ENCODE results near the gene FGD4.

The FGD4 gene

DNA sequence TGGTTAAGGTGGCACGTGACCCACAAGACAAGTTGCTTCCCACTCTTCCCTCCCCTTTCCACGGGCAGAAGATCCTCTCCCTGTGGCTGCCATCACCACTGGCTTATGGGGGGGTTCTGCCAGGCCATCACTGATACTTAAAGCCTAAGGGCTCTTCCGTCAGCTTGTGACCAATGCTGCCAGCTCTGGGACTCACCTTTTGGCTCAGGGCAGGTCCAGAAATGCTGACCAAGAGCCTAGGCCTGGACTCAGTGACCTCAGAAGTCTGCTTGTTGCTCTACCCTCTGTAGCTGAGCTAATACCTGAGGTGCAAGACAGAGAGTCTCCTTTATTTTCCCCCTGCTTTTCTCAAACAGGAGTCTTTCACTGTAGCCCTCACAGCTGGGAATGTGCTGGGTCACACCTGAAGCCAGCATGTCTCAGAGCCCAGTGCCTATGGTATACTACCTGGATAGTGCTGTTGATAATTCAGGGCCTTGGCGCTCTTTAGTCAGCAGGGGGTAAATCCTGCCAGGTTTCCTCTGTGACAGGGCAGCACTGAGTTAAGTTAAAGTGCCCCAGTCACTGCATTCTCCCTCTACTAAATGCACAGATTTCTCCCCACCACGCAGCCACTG is 19.7 kb downstream of the FGD4 start:
- no peak for DNase-seq (ENCODE audit: low read depth in 1 of 2, low spot score in 1 of 2)
- Histone ChIP-seq H3K27ac (replicated peaks) (no peak overlapping the region), H3K27me3 (ENCODE audit: insufficient read depth, poor library complexity, severe bottlenecking) (no peaks in the 10 kb centered on the region), H3K4me3 (replicated peaks; ENCODE audit: insufficient read depth, low read length) (no peak overlapping the region)
- TF ChIP-seq SPI1 (IDR thresholded peaks at IDR 0.05; ENCODE audit: borderline replicate concordance, low read depth) (no peak), POLR2AphosphoS5 (IDR thresholded peaks at IDR 0.05; ENCODE audit: low read depth) (no peak), GABPA (IDR thresholded peaks at IDR 0.05; ENCODE audit: low read depth) (no peak)
- TF ChIP-seq, protein P1, sequence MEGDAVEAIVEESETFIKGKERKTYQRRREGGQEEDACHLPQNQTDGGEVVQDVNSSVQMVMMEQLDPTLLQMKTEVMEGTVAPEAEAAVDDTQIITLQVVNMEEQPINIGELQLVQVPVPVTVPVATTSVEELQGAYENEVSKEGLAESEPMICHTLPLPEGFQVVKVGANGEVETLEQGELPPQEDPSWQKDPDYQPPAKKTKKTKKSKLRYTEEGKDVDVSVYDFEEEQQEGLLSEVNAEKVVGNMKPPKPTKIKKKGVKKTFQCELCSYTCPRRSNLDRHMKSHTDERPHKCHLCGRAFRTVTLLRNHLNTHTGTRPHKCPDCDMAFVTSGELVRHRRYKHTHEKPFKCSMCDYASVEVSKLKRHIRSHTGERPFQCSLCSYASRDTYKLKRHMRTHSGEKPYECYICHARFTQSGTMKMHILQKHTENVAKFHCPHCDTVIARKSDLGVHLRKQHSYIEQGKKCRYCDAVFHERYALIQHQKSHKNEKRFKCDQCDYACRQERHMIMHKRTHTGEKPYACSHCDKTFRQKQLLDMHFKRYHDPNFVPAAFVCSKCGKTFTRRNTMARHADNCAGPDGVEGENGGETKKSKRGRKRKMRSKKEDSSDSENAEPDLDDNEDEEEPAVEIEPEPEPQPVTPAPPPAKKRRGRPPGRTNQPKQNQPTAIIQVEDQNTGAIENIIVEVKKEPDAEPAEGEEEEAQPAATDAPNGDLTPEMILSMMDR (IDR thresholded peaks at IDR 0.05; ENCODE audit: insufficient read depth, low read length), result no peak
- TF ChIP-seq, protein P2, sequence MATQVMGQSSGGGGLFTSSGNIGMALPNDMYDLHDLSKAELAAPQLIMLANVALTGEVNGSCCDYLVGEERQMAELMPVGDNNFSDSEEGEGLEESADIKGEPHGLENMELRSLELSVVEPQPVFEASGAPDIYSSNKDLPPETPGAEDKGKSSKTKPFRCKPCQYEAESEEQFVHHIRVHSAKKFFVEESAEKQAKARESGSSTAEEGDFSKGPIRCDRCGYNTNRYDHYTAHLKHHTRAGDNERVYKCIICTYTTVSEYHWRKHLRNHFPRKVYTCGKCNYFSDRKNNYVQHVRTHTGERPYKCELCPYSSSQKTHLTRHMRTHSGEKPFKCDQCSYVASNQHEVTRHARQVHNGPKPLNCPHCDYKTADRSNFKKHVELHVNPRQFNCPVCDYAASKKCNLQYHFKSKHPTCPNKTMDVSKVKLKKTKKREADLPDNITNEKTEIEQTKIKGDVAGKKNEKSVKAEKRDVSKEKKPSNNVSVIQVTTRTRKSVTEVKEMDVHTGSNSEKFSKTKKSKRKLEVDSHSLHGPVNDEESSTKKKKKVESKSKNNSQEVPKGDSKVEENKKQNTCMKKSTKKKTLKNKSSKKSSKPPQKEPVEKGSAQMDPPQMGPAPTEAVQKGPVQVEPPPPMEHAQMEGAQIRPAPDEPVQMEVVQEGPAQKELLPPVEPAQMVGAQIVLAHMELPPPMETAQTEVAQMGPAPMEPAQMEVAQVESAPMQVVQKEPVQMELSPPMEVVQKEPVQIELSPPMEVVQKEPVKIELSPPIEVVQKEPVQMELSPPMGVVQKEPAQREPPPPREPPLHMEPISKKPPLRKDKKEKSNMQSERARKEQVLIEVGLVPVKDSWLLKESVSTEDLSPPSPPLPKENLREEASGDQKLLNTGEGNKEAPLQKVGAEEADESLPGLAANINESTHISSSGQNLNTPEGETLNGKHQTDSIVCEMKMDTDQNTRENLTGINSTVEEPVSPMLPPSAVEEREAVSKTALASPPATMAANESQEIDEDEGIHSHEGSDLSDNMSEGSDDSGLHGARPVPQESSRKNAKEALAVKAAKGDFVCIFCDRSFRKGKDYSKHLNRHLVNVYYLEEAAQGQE (IDR thresholded peaks at IDR 0.05; ENCODE audit: insufficient replicate concordance, low read depth), result no peak

DNA sequence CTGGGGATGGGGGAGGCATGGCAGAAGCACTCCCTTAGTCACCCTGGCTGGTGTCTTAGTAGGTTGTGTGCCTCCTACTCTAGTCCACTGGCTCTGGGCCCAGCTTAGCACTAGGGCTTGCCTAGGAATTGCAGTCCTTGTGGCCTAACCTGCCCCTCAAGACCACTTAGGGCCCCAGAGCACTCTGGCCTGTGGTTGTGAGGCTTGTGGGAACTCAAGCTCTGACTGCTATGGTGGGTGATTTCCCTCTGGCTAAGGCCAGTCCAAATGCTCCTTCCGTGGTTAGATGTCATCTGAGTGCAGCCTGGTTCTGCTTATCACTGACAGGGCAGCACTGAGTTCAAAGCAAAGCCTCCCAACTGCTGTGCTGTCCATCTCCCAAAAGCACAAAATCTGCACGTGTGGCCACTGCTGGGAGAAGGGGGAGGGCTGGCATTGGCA is 20.2 kb downstream of the FGD4 start:
- TF ChIP-seq, protein P2 (IDR thresholded peaks at IDR 0.05; ENCODE audit: insufficient replicate concordance, low read depth), result no peak
- TF ChIP-seq, protein P1 (IDR thresholded peaks at IDR 0.05; ENCODE audit: insufficient read depth, low read length), result no peak
- TF ChIP-seq SPI1 (IDR thresholded peaks at IDR 0.05; ENCODE audit: borderline replicate concordance, low read depth) (no peak), GABPA (IDR thresholded peaks at IDR 0.05; ENCODE audit: low read depth) (no peak), POLR2AphosphoS5 (IDR thresholded peaks at IDR 0.05; ENCODE audit: low read depth) (no peak)
- H3K27ac ChIP-seq (replicated peaks), result no peak overlapping the region
- no peaks in the 10 kb centered on the region for H3K27me3 ChIP-seq (ENCODE audit: insufficient read depth, poor library complexity, severe bottlenecking)
- no peak for DNase-seq (ENCODE audit: low read depth in 1 of 2, low spot score in 1 of 2)
- no peak overlapping the region for H3K4me3 ChIP-seq (replicated peaks; ENCODE audit: insufficient read depth, low read length)

DNA sequence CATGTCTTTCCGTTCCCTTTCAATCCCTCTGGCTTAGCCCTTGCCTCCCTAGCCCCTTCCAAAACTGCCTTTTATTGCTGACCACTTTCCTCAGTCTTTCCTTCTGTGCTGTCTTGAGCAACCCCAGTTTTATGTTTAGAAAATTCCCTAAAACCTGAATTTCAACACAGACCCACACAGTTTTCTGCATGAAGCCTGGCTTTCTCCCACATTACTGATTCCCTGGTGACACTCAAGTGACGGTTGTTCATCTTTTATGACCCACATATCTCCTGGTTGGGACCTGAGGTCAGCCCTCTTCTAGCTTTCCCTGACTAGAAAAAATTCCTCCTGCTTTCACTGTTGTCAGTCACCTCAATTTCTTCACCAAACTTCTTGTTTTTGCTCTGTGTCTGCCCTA is 21.0 kb downstream of the FGD4 start:
- no peak overlapping the region for H3K4me3 ChIP-seq (replicated peaks; ENCODE audit: insufficient read depth, low read length)

More for the DNA sequence above, 21.0 kb downstream of the FGD4 start:
- DNase-seq (ENCODE audit: low read depth in 1 of 2, low spot score in 1 of 2), result no peak
- Histone ChIP-seq H3K27ac (replicated peaks) (no peak overlapping the region), H3K27me3 (ENCODE audit: insufficient read depth, poor library complexity, severe bottlenecking) (no peaks in the 10 kb centered on the region)
- TF ChIP-seq, protein P1 (IDR thresholded peaks at IDR 0.05; ENCODE audit: insufficient read depth, low read length), result no peak

Measured in HL-60 (cell line).